SW 1271 (cell line): ENCODE results near the gene PLPP3.

Experiments used
- DNase-seq, 2 experiments: peaks; one replicate each; lab custom pipeline; 2025; lab: John Stamatoyannopoulos, UW

Gene PLPP3

GRCh38 chr1:56461158-56462127, 117.9 kb downstream of the PLPP3 start:
- no peak for DNase-seq

GRCh38 chr1:56459260-56459659, 120.1 kb downstream of the PLPP3 start:
- DNase-seq, result no peak

- no peak for DNase-seq
Measured at GRCh38 chr1:56457756-56458375, 121.5 kb downstream of the PLPP3 start.

GRCh38 chr1:56456435-56457101, 122.8 kb downstream of the PLPP3 start:
- DNase-seq, result no peak

GRCh38 chr1:56453417-56454078, 125.8 kb downstream of the PLPP3 start:
- DNase-seq, result no peak

- DNase-seq, result no peak
Measured at GRCh38 chr1:56453016-56453415, 126.3 kb downstream of the PLPP3 start.

GRCh38 chr1:56452027-56453011, 127.0 kb downstream of the PLPP3 start:
- no peak for DNase-seq

- DNase-seq, result no peak
Measured at GRCh38 chr1:56451491-56451890, 127.9 kb downstream of the PLPP3 start.

GRCh38 chr1:56450004-56450666, 129.2 kb downstream of the PLPP3 start:
- no peak for DNase-seq

GRCh38 chr1:56448529-56449300, 130.6 kb downstream of the PLPP3 start:
- no peak for DNase-seq

- DNase-seq, result no peak
Measured at GRCh38 chr1:56447823-56448222, 131.5 kb downstream of the PLPP3 start.

GRCh38 chr1:56446531-56447098, 132.7 kb downstream of the PLPP3 start:
- no peak for DNase-seq

- no peak for DNase-seq
Measured at GRCh38 chr1:56444960-56445646, 134.3 kb downstream of the PLPP3 start.
